ENCODE measurements around the gene ACSBG1. TPM values are rescaled to one million over a fixed set of nuclear protein-coding genes. Genes with fewer than 3 reads are reported as not detected.

ACSBG1 gene
- total RNA-seq, 1 experiment from 2014 or later, result 1.0 TPM

- DNase-seq (ENCODE audit: low spot score), result no peak
Measured at GRCh38 chr15:78203346-78204225, 30.8 kb downstream of the ACSBG1 start.

GRCh38 chr15:78201281-78202190, 32.8 kb downstream of the ACSBG1 start:
- DNase-seq (ENCODE audit: low spot score), result no peak

DNA sequence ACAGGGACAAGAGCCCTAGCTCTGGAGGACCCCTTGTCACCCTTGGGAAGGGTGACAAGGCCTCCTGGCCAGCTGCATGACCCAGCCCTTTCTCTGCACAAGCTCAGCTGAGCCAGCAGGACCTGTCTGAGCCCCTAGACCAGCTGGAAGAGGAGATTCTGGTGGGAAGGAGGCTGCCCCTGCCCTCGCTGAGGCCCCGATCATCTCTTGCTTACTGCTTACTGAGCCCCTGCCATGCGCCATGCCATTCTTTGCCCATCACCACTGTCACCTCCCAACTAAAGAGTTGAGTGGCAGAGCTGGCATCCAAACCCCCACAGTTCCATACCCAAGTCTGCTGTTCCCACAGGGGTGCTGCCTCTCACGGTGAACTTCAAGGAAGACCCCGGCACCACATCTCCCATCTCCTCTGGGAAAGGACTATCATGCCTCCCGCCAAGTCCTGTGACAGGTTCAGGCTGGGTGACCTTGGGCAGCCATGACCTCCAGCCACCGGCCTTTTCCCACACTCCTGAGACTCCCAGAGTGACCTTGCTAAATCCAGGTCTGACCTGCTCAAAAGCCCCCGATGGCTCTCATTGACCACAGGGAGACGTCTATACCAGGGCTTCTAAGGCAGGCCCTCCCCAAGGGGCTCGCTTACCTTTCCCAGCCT, 34.0 kb downstream of the ACSBG1 start:
- no peak for DNase-seq (ENCODE audit: low spot score)

DNA sequence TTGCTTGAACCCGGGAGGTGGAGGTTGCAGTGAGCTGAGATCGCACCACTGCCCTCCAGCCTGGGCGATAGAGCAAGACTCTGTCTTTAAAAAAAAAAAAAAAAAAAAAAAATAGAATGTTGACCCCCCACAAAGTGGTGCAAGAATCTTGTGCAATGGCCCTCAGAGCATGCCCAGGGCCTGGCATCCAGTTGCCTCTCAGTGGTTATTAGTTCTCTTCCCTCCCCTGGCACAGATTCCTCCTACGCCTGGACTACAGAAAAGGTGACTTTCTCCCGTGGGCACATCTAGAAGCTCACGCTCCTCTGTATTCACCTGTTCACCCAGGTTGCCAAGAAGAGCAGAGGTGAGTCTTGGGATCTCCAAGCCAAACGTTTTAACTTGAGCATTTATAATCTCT, 36.7 kb downstream of the ACSBG1 start:
- no peak for DNase-seq (ENCODE audit: low spot score)

DNA sequence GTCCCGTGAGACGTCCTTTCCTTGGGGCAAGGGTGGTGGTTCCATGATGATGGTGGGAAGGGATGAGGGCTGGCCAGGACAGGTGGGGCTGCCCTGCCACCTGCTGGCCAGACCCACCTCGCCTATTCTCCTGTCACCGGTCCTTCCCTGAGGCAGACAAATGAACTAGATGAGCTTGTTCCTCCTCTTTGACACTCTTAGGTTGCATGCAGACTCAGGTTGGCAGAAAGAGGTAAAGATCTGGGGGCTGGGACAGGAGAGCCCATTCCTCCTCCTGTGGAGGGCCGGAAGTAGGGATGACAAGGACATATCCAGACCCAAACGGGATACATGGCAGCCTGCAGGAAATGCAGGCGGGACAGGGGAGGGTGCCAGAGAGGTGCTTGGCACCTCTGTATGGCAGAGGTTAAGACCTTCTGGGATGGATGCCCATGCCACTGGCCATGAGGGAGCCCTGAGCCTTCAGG, 38.6 kb downstream of the ACSBG1 start:
- DNase-seq (ENCODE audit: low spot score), result no peak

- no peak for DNase-seq (ENCODE audit: low spot score)
Measured at GRCh38 chr15:78194568-78194925, 39.8 kb downstream of the ACSBG1 start.

- no peak for DNase-seq (ENCODE audit: low spot score)
Measured at GRCh38 chr15:78193731-78194567, 40.4 kb downstream of the ACSBG1 start.

GRCh38 chr15:78192826-78193594, 41.4 kb downstream of the ACSBG1 start:
- DNase-seq (ENCODE audit: low spot score), result no peak

GRCh38 chr15:78182821-78183220, 51.5 kb downstream of the ACSBG1 start:
- DNase-seq (ENCODE audit: low spot score), result no peak

DNA sequence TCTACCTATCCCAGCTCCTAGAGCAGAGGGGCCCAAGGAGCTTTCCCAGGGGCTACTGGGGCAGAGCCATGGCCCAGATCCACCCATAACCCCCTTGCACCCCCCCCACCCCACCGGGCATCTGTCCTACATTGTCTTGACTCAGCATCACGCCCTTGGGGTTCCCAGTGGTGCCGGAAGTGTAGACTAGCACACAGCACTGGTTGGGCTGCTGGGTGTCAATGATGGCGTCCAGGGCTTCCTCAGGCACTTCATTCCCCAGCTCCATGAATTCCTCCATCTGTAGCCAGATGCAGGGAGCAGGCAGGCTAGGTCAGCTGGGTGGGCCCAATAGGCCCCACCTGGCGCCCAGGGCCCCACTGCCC, 52.0 kb downstream of the ACSBG1 start:
- no peak for DNase-seq (ENCODE audit: low spot score)

GRCh38 chr15:78179906-78180305, 54.5 kb downstream of the ACSBG1 start:
- DNase-seq (ENCODE audit: low spot score), result no peak

- DNase-seq (ENCODE audit: low spot score), result no peak
Measured at GRCh38 chr15:78179286-78179840, 55.0 kb downstream of the ACSBG1 start.

DNA sequence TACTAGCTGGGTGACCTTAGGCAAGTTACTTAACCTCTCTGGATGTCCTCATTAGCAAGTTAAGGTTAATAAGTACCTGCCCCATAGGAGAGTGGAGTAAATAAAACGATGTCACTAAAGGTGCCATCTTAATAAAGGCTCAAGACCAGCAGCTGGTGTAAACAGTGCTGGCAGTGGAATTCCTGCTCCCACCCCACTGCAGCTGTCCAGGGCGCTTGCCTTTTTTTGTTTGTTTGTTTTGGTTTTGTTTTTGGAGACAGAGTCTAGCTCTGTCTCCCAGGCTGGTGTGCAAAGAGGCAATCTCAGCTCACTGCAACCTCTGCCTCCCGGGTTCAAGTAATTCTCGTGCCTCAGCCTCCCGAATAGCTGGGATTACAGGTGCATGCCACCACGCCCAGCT, 56.3 kb downstream of the ACSBG1 start:
- no peak for DNase-seq (ENCODE audit: low spot score)

DNA sequence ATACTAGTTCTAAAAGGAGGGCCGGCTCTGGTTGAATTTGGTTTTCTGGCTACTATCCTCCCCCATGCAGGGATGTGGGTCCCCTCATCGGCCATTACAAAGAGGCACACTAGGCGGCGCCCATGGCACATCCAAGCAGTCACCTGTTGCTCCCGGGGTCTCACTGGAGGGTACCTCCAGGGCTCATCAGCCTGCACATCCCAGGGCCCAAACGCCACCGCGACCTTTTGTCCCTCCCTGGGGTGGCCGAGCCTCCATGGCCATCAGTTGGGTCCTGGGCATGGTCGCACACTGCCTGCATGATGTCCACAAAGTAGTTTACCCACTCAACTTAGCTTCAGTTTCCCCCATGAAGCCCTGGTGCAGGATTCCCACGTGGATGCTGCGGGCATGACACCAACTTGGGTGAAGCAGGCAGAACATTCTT, 56.9 kb downstream of the ACSBG1 start:
- no peak for DNase-seq (ENCODE audit: low spot score)

DNA sequence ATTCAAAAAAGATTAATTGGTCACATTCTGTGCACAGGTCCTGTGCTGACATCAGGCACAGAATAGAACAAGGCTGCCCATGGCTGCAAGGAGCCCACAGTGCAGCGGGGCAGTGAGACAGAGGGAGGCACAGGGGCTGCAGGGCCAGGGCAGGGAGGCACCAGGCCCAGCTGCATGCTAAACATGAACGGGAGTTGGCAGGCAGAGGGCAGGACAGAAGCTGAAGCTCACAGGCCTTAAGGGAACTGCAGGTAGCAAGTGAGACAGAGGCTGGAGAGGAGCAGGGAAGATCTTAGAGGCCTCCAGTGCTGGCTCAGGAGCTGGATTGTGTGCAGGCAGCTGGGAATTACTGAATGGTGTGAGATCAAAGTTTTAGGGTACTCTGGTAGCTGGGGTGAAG, 59.0 kb downstream of the ACSBG1 start:
- DNase-seq (ENCODE audit: low spot score), result no peak

DNA sequence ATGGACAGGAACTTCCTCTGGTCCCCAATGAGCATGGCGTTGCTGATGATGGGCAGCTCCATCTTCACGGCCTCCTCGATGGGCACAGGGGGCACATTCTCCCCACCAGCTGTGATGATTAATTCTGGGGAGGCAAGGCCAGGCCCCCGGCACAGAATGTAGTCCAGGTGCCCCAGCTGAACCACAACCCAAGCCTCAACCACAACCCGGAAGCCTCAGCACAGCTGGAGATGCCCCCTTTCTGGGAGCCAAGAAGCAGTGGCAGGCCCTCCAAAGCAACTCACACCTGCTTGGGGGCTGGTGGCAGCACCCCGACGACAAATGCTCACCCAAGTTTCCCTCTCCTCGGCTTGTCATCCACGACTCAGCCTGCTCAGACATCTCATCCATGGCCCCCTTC, 60.0 kb downstream of the ACSBG1 start:
- no peak for DNase-seq (ENCODE audit: low spot score)

DNA sequence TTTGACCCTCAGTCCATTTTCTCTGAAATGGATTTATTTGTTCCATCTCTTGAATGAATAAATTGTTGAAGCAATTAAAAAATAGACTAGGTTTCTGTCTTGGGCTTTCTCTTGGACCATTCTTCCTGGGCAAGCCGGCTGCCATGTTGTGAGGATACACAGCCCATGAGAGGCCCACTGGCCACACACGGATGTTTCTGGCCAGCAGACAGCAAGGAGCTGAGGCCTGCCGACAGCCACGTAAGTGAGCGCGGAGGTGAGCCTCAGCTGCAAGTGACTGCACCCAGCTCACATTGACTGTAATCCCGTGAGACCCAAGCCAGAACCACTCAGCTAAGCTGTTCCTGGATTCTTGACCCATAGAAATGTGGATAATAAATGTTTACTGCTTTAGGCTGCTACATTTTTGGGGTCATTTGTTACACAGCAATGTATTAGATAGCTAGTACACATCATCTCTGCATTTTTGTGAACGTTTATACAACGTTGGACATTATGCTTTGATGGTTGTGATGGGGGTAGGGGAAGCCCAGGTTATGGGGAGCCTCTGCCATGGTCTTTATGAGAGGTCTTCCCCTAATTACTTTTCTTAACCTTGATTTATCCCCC, 62.4 kb downstream of the ACSBG1 start:
- DNase-seq (ENCODE audit: low spot score), result no peak

DNA sequence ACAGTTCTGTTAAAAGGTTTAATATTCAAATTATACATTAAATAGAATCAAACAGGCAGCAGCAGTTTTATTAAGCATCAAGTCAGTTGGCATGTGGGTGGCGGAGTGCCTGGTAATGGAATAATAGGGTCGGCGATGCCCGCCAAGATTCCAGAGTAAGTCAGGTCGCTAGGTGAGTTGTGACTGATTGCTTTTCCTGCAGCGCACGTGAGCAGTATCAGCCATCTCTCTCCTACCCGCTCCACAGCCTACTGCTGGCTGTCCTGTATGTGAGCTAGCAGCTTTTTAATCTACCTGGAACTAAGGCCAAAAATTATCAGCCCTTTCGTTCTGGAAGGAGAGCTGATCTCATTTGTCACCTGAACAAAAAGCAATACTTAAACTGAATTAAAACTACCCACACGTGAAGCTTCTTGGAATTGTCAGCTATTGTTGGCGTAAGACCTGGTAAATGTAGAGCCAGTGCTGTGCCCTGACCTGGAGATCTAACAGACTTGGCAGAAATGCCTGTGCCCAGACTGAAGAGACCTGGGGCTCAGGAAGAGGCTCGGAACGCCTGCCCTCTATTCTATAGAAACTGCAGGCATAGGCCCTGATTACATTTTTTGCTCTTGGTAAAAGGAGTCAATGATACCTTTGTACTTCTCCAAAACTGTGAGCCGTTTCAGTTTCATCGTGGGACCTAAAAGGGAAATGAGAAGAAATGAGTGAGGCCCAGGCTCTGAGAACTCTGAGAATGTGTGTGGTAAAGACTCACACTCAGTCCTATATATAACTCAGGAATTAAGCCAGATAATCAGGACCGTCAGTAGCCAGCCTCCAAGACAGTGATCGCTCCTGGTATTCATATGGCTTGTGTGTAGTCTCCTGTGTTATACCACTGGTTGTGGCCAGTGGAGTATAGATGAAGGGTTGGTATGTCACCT, 63.3 kb downstream of the ACSBG1 start:
- DNase-seq (ENCODE audit: low spot score), result no peak

DNA sequence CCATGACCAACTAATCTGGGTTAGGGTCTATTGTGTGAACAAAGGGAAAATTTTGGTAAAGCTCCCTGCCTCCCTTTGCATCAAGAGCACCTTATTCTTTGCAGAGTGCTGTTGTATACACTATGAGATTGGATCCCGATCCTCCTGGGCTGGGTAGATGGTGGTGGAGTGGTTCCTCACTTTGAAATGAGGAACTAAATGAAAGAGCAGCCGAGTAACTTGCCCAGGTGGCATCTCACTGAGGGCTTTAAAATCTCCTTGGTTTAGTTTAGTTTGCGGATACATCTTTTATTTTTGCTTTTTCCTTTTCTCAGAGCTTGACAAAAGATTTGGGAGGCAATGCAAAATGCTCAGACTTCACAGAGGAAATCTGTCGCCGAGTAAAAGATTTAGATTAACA, 65.8 kb downstream of the ACSBG1 start:
- DNase-seq (ENCODE audit: low spot score), result no peak

Measured in H4 (cell line).